Central memory CD4-positive, alpha-beta T cell (primary cell): ENCODE measurements around the gene SERPINB1.
"Not testable (repeated sequence)": the region's sequence is repeated elsewhere in the genome, so short reads cannot be mapped to it uniquely, and the experiment has no call there.

Experiments used
- DNase-seq: peaks from one replicate; pipeline ENCODE4 v3.0.0; 2022

SERPINB1 gene

DNA sequence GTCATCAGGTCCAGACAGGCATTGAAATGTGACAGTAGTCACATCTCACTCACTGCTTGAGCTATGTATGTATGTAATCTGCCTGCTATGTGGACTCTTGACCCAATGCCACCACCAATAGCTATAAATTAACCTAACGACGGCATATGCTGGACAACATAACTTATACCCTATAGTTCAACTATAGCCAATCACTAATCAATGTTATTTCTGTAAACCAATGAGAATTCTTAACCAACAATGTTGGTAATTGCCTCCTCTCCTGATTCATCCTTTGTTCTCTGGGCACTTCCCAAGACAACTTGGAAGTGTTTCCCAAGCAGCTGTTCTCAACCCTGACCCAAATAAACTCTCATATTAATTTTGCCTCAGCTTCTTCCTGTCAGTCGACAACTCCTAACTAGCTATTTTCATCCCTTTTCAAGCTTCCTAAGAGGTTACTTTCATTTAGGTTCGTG lies 24.1 kb upstream of the SERPINB1 start:
- DNase-seq: no peak

DNA sequence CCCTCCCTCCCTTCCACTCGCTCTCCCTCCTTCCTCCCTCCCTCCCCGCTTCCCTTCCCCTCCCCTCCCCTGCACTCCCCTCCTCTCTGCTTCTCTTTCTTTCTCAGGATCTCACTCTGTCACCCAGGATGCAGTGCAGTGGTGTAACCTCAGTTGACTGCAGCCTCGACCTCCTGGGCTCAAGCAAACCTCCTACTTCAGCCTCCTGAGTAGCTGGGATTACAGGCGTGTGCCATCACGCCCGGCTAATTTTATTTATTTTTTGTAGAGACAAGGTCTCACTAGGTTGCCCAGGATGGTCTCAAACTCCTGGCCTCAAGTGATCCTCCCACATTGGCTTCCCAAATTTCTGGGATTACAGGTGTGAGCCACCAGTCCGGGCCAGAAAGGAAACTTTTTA lies 23.6 kb upstream of the SERPINB1 start:
- no peak for DNase-seq

GRCh38 chr6:2863901-2864300 lies 22.2 kb upstream of the SERPINB1 start:
- no peak for DNase-seq

- no peak for DNase-seq
Observed at GRCh38 chr6:2862712-2863181, 21.1 kb upstream of the SERPINB1 start.

GRCh38 chr6:2861822-2862164 lies 20.1 kb upstream of the SERPINB1 start:
- no peak for DNase-seq

DNA sequence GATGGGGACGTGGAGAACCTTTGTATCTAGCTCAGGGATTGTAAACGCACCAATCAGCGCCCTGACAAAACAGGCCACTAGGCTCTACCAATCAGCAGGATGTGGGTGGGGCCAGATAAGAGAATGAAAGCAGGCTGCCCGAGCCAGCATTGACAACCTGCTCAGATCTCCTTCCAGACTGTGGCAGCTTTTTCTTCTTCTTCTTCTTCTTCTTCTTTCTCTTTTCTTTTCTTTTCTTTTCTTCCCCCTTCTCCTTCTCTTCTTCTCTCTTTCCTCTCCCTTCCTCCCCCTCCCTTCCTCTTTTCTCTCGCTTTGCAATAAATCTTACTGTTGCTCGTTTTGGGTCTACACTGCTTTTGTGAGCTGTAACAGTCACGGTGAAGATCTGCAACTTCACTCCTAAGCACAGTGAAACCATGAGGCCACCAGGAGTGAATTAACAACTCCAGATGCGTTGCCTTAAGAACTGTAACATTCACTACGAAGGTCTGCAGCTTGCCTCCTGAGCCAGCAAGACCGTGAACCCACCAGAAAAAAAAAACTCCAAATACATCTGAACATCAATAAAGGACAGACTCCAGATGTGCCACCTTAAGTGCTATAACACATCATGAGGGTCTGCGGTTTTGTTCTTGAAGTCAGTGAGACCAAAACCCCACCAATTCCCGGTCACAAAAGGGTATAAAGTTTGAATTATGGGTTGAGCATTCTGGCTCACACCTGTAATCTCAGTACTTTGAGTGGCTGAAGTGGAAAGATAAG lies 19.6 kb upstream of the SERPINB1 start:
- no peak for DNase-seq

- DNase-seq: not testable (repeated sequence)
Observed at GRCh38 chr6:2860706-2861059, 19.0 kb upstream of the SERPINB1 start.

GRCh38 chr6:2859798-2860705 lies 18.4 kb upstream of the SERPINB1 start:
- DNase-seq: not testable (repeated sequence)

- peak; percentile 84 for DNase-seq
Observed at GRCh38 chr6:2859185-2859700, 17.6 kb upstream of the SERPINB1 start.

GRCh38 chr6:2857580-2858337 lies 16.1 kb upstream of the SERPINB1 start:
- peak; percentile 66 for DNase-seq

DNA sequence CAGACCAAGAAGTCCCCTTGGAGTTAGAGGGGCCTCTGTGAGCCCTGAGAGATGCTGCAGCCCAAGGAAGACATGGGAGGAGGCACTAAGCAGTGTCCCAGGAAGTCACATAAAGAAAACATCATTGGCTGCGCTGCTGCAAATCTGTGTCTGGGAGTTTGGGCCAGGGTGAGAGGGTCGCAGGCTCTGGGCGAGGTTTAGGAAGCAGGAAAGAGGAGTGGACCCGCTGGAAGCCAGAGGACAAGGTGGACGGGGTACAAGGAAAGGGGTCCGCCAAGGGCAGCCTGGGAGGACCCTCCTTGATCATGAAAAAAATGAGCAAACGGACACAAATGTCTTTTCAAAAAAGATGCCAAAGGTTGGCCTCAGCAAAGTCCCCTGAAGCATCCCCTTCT lies 15.5 kb upstream of the SERPINB1 start:
- no peak for DNase-seq

DNA sequence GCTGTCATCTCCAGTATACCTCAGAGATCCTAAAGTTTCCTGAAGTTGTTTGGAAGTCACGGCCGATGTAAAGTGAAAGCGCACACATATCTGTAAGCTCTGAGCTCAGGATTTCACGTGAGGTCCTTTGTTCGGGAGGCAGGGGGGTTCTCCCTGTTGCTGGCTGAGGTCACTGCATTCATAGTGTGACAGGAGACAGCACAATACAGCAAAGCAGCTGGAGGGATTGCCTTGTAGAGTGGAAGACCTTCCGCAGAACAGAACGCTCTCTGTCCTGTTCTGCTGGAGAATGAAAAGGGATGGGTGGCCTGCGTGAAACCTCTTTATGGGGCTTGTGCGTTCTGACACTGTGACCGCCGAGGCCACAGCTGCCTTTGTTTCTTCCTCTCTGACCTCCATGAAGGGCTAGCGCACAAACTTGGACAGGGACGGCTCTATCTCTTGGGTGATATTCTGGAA lies 13.4 kb upstream of the SERPINB1 start:
- no peak for DNase-seq

DNA sequence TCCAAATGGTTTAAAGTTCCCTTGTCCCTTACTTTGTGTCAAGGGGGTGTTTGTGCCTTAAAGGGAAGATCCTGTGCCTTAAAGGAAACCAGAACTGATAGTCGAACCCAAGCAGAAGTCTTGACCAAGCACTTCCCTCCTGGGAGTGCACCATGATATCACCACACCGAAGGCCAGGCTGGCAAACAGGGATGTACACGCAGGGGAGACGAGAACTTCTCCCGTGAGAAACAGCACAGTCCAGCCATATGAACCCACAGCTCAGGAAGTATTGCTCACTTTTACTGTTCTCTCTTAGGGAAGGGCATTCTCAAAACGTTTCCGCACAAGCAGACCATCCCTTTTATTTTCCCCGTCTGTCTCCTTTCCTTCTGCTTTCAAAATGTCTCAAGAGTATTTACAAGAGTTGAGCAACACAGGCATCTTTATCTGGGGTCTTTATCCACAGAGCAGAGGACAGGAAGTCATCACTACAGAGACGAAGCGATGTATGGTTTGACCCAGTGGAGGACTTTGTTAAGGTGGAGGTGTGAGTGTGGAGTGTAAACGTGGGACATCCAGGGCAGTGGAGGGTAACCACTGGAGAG lies 12.8 kb upstream of the SERPINB1 start:
- no peak for DNase-seq

- peak; percentile 51 for DNase-seq
Observed at GRCh38 chr6:2853769-2854395, 12.2 kb upstream of the SERPINB1 start.

DNA sequence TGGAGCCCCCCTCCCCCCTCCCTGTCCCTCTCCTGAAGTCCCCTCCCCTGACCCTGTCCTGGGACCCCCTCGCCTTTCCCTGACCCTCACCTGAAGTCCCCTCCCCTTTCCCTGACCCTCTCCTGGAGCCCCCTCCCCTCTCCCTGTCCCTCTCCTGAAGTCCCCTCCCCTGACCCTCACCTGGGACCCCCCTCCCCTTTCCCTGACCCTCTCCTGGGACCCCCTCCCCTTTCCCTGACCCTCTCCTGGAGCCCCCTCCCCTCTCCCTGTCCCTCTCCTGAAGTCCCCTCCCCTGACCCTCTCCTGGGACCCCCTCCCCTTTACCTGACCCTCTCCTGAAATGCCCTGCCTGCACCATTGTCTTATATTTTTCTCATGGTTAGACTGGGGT lies 11.7 kb upstream of the SERPINB1 start:
- not testable (repeated sequence) for DNase-seq

- DNase-seq: no peak
Observed at GRCh38 chr6:2852921-2853322, 11.3 kb upstream of the SERPINB1 start.

GRCh38 chr6:2852514-2852855 lies 10.8 kb upstream of the SERPINB1 start:
- no peak for DNase-seq

- no peak for DNase-seq
Observed at GRCh38 chr6:2851727-2852513, 10.3 kb upstream of the SERPINB1 start.

DNA sequence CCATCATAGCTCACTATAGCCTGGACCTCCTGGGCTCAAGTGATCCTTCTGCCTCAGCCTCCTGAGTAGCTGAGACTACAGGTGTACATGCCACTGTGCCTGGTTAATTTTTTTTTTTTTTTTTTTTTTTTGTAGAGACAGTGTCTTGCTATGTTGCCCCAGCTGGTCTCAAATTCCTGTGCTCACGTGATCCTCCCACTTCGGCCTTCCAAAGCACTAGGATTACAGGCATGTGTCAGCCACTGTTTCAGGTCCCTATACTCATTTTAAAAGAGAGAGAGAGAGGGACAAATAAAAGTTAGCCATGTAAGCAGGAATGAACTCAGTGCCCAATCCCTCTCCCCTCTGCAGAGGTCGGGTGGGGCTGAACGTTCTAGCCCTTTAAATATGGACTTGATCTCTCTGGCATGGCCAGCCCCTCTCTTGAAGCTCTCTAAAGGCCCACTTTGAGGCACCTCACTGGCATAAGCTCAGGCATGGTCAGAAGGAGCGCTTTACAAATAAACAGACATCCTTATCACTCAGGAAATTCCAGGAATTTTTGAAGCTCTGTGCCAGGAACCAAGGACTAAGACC lies 9.0 kb upstream of the SERPINB1 start:
- no peak for DNase-seq

GRCh38 chr6:2848851-2849250 lies 7.2 kb upstream of the SERPINB1 start:
- peak; percentile 69 for DNase-seq

DNA sequence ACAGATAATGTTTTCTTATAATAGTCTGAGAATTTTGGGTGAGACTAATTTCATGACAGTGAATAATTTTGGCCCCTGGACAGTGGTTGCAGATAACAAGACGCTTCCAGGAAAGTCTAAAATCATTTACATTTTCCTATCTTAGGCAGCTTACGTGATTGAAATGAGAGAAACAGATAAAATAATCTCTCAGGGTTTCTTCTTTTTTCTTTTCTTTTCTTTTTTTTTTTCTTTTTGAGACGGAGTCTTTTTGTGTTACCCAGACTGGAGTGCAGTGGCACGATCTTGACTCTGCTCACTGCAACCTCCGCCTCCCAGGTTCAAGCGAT lies 4.2 kb upstream of the SERPINB1 start:
- no peak for DNase-seq
